Activated CD4-positive, alpha-beta memory T cell treated with anti-CD3 and anti-CD28 coated beads for 36 hours (primary cell): ENCODE data around the gene DUSP9. TPM values are rescaled to one million over a fixed set of nuclear protein-coding genes. Genes with fewer than 3 reads are reported as not detected.

Experiments used
- CTCF ChIA-PET: fragments of 350-600 bp; sonication (Branson Sonifier 250); formaldehyde crosslinking; loops from one replicate; lab custom pipeline; 2021; ENCODE audit warnings: antibody characterized with exemption, inconsistent platforms; lab: Charles Lee
- POLR2A ChIA-PET: fragments of 350-600 bp; sonication (Branson Sonifier 250); formaldehyde crosslinking; loops from one replicate; lab custom pipeline; 2021; ENCODE audit warnings: antibody characterized with exemption; lab: Charles Lee
- DNase-seq: peaks from one replicate; pipeline ENCODE4 v3.0.0-alpha.2; 2020
- H3K27ac Mint-ChIP-seq: one replicate; pipeline ENCODE4 v1.8.0; 2021; ENCODE audit warnings: mixed read lengths
- H3K27me3 Mint-ChIP-seq: one replicate; pipeline ENCODE4 v1.8.0; 2021; ENCODE audit warnings: mixed read lengths
- H3K36me3 Mint-ChIP-seq: one replicate; pipeline ENCODE4 v1.8.0; 2021; ENCODE audit warnings: mixed read lengths
- H3K4me1 Mint-ChIP-seq: one replicate; pipeline ENCODE4 v1.8.0; 2021; ENCODE audit warnings: low read depth, mixed read lengths
- H3K4me3 Mint-ChIP-seq: one replicate; pipeline ENCODE4 v1.8.0; 2021; ENCODE audit warnings: mild to moderate bottlenecking, mixed read lengths
- H3K9me3 Mint-ChIP-seq: one replicate; pipeline ENCODE4 v1.8.0; 2021; ENCODE audit warnings: mixed read lengths
- intact Hi-C: fragments of 100-400 bp; cut with micrococcal nuclease; formaldehyde crosslinking; loops from one replicate; pipeline ENCODE4 v1.15.1; 2023
- total RNA-seq, 2 experiments: library from RNA; stranded (reverse); gene quantifications; one replicate each; pipeline ENCODE4 v1.2.3, GENCODE V29; 2021

The DUSP9 gene
- total RNA-seq, 2 experiments from 2014 or later, result 0.12 to 0.26 TPM

DNA sequence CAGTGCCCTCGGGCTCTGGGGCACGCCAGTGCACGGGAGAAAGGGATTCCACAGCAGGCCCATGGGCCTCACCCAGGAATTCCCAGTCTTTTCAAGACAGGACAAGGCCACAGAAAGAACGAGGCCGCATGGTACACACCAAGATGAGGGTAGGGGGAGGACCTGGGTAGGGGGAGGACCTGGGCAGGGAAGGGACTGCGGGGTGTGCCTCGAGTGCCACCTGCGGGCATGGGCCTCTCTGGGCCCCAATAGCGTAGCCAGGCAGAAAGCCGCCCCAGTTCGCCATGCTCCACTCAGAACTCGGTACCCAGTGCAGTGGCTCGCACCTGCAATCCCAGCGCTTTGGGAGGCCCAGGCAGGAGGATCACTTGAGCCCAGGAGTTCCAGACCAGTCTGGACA lies 14.0 kb upstream of the DUSP9 start:
- peaks cover 6% of the 10 kb centered on the region for H3K9me3 Mint-ChIP-seq
- CTCF ChIA-PET, result no interaction called here
- no peak overlapping the region for H3K27ac Mint-ChIP-seq
- no peak overlapping the region for H3K4me3 Mint-ChIP-seq
- POLR2A ChIA-PET, result no interaction called here
- no peaks in the 10 kb centered on the region for H3K27me3 Mint-ChIP-seq
- H3K4me1 Mint-ChIP-seq, result no peaks in the 10 kb centered on the region
- DNase-seq, result no peak
- no peaks in the 10 kb centered on the region for H3K36me3 Mint-ChIP-seq
- intact Hi-C loops, result no loop called here

DNA sequence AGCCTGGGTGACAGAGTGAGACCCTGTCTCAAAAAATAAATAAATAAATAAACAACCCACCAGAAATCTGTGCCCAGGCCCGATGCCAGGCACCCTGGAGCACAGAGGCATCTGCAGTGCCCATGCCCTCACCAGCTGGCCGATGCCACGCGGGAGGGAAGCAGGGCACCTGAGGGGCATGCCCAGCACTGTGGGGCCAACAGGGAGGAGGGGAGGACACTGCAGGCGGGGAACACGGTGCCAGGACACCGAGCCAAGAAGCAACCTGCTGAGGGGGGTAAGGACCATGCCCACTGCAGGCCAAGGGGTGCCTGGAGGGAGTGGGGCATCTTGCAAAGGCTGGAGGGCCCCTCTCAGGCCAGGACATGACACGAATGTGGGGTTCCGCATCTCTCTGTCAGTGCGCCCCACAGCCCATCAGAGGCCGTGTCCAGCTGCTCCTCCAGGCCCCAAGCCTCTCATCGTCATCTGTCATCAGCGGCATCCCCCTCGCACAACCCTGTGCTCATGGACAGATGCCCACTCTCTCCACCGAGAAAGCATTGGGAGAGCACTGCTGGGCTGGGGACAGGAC lies 13.3 kb upstream of the DUSP9 start:
- intact Hi-C loops, result no loop called here

DNA sequence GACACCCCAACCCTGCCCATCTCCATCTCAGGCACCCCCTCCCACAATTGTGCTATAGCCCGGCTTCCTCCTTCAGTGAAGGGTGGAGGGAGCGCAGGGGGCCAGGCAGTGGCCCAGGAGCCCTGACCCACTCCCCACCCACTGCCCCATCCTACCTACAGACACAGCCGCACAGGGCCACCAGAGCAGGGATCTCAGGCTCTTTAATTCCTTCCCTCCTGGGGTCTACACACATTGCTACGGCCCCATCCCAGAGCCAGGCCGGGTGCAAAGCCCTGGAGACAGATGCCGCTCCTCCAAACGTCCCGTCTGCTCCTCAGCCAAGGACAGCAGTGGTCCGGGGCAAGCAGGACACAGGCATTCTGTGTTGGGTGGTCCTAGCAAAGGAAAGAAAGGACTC lies 12.8 kb upstream of the DUSP9 start:
- Mint-ChIP-seq H3K27me3 (no peaks in the 10 kb centered on the region), H3K4me1 (no peaks in the 10 kb centered on the region), H3K36me3 (no peaks in the 10 kb centered on the region), H3K9me3 (peaks cover 6% of the 10 kb centered on the region), H3K27ac (no peak overlapping the region), H3K4me3 (no peak overlapping the region)
- ChIA-PET POLR2A (no interaction called here), CTCF (no interaction called here)
- no peak for DNase-seq
- intact Hi-C loops, result no loop called here

More for the DNA sequence above, 13.3 kb upstream of the DUSP9 start:
- ChIA-PET CTCF (no interaction called here), POLR2A (no interaction called here)
- Mint-ChIP-seq H3K4me3 (no peak overlapping the region), H3K9me3 (peaks cover 6% of the 10 kb centered on the region), H3K4me1 (no peaks in the 10 kb centered on the region), H3K27ac (no peak overlapping the region), H3K36me3 (no peaks in the 10 kb centered on the region), H3K27me3 (no peaks in the 10 kb centered on the region)
- DNase-seq, result no peak

DNA sequence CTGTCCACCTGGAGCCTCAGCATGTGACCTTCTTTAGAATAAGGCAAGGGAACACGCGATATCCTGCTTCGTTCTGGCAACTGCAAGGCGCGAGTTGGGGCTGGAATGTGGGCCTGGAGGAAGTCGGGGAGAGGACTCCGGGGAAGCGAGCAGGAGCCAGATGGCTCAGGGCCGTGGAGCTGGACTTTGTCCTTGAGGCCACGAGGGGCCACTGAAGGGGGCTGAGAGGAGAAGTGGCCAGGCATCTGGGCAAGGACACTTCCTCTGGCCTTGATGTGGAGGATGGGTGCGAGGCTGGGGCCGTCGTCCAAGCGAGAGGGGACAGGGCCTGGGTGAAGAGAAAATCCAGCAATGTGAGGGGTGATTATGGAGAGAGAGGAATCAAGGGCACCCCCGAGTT lies 12.2 kb upstream of the DUSP9 start:
- CTCF ChIA-PET, result interaction anchor here (1.9 kb wide), 1 partner anchor 25 kb away, joined by 11 read pairs; no protein-coding TSS in a partner anchor
- Mint-ChIP-seq H3K27ac (no peak overlapping the region), H3K4me3 (no peak overlapping the region), H3K9me3 (peaks cover 6% of the 10 kb centered on the region), H3K27me3 (no peaks in the 10 kb centered on the region), H3K4me1 (no peaks in the 10 kb centered on the region), H3K36me3 (no peaks in the 10 kb centered on the region)
- POLR2A ChIA-PET, result no interaction called here
- intact Hi-C loops, result no loop called here
- no peak for DNase-seq

DNA sequence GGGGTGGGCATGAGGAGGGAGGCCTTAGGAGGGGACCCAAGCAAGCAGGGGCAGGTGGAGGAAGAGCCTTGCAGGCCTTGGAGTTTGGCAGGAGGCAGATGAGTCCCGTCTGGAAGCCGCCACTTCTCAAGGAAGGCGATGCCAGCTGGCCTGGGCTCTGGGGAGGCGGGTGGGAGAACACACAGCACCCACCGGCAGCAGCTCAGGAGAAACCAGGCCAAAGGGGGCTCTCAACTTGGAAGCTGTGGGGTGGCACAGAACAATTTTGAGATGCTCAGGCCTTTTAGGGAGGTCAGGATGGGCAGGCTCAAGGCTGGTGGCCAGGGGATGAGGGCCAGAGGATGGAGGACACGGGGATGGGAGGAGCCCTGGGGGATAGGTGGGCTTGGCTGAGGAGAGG lies 11.6 kb upstream of the DUSP9 start:
- no peak overlapping the region for H3K27ac Mint-ChIP-seq
- no peaks in the 10 kb centered on the region for H3K36me3 Mint-ChIP-seq
- POLR2A ChIA-PET, result no interaction called here
- no peak for DNase-seq
- peaks cover 6% of the 10 kb centered on the region for H3K9me3 Mint-ChIP-seq
- intact Hi-C loops, result no loop called here
- H3K27me3 Mint-ChIP-seq, result no peaks in the 10 kb centered on the region
- H3K4me1 Mint-ChIP-seq, result no peaks in the 10 kb centered on the region
- no peak overlapping the region for H3K4me3 Mint-ChIP-seq
- CTCF ChIA-PET, result interaction anchor here (1.6 to 1.9 kb wide), 2 partner anchors 11 to 26 kb away, joined by 10 to 11 read pairs; partner anchors contain the start of gene DUSP9

DNA sequence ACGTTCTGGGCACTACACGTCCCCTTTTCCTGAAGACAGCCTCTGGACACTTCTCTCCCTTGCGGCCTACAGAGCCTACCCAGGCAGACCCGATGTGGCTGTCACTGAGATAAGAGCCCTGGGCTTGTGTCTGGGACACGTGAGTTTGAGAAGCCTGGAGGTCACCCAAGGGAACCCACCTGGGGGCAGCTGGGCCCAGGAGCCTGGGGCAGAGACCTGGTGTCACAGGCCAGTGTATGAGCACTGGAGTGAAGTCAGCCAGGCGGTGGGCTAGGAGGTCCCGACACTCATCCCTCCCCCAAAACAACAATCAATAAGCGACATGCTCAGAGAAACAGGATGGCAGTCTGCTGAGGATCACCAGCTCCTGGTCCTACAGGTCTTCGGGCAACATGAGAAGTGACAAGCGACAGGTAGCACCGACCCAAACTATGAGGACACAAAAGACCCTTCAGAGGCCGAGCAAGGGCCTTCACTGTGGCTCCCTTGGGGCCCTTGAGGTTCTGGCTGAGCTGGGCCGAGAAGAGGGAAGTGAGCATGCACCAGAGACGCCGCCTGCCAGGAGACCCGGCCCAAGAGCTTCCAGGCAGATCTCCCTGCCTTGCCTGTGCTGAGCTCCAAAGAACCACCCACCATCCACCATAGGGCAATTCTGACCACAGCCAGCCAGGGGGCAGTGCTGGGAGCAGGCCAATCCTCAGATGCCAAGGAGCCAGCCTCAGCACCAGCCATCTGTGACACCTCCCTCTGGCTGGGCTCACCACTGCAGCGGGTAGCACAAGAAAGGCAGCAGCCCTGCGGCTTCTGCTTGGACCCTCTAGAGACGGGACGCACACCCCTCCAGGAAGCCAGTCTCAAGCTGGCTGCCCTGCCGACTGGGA lies 11.0 kb upstream of the DUSP9 start:
- intact Hi-C loops, result no loop called here
- Mint-ChIP-seq H3K36me3 (no peaks in the 10 kb centered on the region), H3K9me3 (peaks cover 4% of the 10 kb centered on the region), H3K4me3 (no peak overlapping the region), H3K27ac (no peak overlapping the region), H3K27me3 (peaks cover 2% of the 10 kb centered on the region), H3K4me1 (no peaks in the 10 kb centered on the region)
- DNase-seq, result peak; percentile 35
- ChIA-PET POLR2A (no interaction called here), CTCF (interaction anchor here (0.6 to 1.9 kb wide), 6 partner anchors 10 to 33 kb away, joined by 3 to 11 read pairs (median 4); partner anchors contain the start of gene DUSP9)

DNA sequence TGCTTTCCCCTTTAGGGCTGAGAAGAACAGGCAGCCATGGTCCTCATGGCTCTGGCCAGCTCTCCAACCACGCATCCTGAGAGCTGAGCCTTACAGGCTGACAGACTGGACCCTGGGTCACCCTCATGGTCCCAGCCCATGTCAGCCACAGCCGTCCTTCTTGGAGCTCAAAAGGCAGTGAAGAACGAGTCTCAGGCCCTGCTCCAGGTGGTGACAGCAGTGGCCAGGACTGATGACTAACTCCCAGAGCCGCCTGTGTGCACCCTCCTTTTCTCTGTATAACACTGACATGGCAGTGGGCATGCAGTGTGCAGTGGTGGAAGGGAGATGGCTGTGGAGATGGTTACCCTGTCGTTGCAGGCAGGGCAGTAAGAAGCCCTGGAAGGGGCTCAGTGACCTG lies 10.3 kb upstream of the DUSP9 start:
- peaks cover 3% of the 10 kb centered on the region for H3K4me1 Mint-ChIP-seq
- ChIA-PET POLR2A (no interaction called here), CTCF (interaction anchor here (1.0 to 1.9 kb wide), 5 partner anchors 9 to 33 kb away, joined by 3 to 11 read pairs (median 5); partner anchors contain the start of gene DUSP9)

DNA sequence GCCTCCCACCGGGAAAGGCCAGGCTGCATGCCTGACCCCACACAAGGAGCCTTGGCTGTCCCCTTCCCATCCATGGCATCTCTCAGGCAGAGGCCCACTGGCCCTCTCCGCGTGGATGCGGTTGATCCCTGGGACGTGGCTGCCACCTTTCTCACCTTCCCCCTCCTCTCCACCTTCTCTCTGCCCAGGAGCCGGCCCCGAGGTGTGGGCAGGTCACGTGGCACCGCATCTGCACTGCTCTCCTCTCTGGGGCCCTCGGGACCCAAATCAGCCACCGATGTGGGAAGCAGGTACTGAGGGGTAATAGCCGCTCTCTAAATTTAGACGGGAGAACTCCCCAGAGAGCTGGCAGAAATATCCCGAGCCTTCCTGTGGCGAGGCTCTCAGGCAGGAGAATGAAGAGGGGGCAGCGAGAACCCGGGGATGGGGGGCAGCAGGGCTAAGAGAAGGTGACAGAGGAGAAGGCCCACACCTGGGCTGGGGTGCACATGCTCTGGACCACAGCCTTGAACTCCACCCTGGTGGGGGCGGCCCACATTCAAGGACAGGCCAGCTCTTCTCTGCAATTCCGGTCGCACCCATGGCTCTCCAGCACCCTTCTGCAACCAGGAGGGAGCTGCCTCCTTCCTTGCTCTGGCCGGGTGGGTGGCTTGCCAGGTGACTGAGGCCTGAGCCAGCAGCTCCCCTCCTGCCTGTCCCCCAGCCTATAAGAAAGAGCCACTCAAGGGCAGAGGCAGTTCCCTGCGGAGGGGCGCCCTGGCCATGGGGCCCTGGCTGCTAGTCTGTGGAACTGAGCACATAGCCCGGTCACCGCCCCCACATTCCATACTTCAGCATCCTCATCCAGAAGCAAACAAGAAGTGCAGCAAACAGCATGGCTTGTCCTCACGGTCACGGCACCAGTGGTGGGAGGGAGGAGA lies 9.6 kb upstream of the DUSP9 start:
- Mint-ChIP-seq H3K9me3 (no peaks in the 10 kb centered on the region), H3K27ac (no peak overlapping the region), H3K36me3 (no peaks in the 10 kb centered on the region), H3K4me3 (no peak overlapping the region), H3K4me1 (peaks cover 4% of the 10 kb centered on the region), H3K27me3 (peaks cover 9% of the 10 kb centered on the region)
- intact Hi-C loops, result no loop called here
- POLR2A ChIA-PET, result no interaction called here
- no peak for DNase-seq
- CTCF ChIA-PET, result interaction anchor here (1.5 to 1.6 kb wide), 2 partner anchors 9 to 98 kb away, joined by 4 to 10 read pairs; partner anchors contain the start of gene DUSP9

More for the DNA sequence above, 10.3 kb upstream of the DUSP9 start:
- Mint-ChIP-seq H3K36me3 (no peaks in the 10 kb centered on the region), H3K9me3 (no peaks in the 10 kb centered on the region), H3K27ac (no peak overlapping the region), H3K27me3 (peaks cover 9% of the 10 kb centered on the region), H3K4me3 (no peak overlapping the region)
- no peak for DNase-seq
- intact Hi-C loops, result no loop called here

DNA sequence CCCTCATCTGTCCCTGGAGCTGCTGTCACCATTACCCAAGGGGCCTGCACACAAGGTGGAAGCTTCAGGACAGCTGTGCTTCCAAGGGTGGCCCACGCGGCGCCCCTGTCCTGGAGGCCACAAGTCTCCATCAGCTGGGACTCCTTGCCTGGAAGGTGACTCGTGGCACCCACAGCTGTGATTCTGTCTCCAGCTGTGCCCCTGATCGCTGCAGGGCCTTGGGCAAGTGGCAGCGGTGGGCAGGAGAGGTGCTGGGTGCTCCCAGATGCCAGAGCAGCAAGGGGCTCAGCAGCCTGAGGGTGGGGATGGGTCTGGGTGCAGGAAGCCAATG lies 9.0 kb upstream of the DUSP9 start:
- Mint-ChIP-seq H3K36me3 (no peaks in the 10 kb centered on the region), H3K4me1 (peaks cover 8% of the 10 kb centered on the region), H3K27me3 (peaks cover 14% of the 10 kb centered on the region), H3K4me3 (no peak overlapping the region), H3K27ac (no peak overlapping the region), H3K9me3 (no peaks in the 10 kb centered on the region)
- POLR2A ChIA-PET, result no interaction called here
- CTCF ChIA-PET, result interaction anchor here (1.5 kb wide), 1 partner anchor 99 kb away, joined by 4 read pairs; no protein-coding TSS in a partner anchor
- DNase-seq, result no peak
- intact Hi-C loops, result no loop called here

DNA sequence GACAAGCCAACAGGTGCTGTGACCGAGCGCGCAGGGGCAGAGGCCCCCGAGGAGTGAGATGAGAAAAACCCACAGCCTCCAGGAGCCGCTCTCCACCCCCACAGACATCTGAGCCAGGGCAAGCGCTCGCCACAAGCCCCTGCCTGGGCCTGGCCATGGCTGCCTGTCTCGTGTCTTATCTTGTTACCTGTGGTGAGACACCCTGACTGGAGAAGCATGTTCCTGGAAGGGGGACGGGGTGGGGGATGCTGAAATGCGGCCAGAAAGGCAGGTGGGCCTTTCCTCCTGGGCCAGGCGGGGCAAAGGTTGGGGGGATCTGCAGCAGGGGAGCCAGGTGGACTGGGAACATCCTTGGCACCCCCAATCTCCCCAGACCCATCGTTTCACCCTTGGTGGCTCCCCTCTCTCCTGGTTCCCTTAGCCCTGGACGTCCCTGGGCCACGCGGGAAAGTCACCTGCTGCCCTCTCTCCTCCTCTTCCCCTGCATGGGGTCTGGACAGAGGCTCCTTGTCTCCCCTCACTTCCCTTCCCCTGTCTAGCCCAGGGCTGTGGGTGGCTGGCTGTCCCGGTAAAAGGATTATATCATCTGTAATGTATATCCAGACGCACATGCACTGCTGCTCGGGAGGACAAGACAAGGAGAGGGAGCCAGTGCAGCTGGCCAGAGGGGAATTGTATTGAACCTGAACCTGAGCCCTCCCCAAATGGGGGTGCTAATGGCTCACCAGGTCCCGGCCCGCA lies 8.4 kb upstream of the DUSP9 start:
- H3K4me3 Mint-ChIP-seq, result no peak overlapping the region
- intact Hi-C loops, result no loop called here
- no peak overlapping the region for H3K27ac Mint-ChIP-seq
- no peaks in the 10 kb centered on the region for H3K36me3 Mint-ChIP-seq
- no peak for DNase-seq
- CTCF ChIA-PET, result interaction anchor here (1.5 kb wide), 1 partner anchor 99 kb away, joined by 4 read pairs; no protein-coding TSS in a partner anchor
- peaks cover 16% of the 10 kb centered on the region for H3K27me3 Mint-ChIP-seq
- POLR2A ChIA-PET, result no interaction called here
- H3K4me1 Mint-ChIP-seq, result peaks cover 9% of the 10 kb centered on the region
- H3K9me3 Mint-ChIP-seq, result no peaks in the 10 kb centered on the region
